Adrenal gland (tissue), 5 donors: ENCODE data around the gene NUP43.

Experiments used
- CTCF ChIP-seq, 6 experiments: fragments of 450-650 bp in 4 of 6; fragments of 200-600 bp in 2 of 6; sonication (generic) in 1 of 6; IDR thresholded peaks; 1 replicate in 5 of 6; 2 replicates in 1 of 6; pipeline versions ENCODE4 v1.5.1 to v1.8.0; 2016 to 2021; ENCODE audit warnings: antibody characterized with exemption in 6 of 6, mild to moderate bottlenecking in 2 of 6, moderate library complexity in 1 of 6
- POLR2A ChIP-seq, 2 donors: fragments of 450-650 bp; IDR thresholded peaks; one replicate each; pipeline ENCODE4 v1.6.1; 2017; ENCODE audit warnings: antibody characterized with exemption in 2 of 2, mild to moderate bottlenecking in 2 of 2, moderate library complexity in 1 of 2
- donor health status: DM: no; HTN: no; CAD: no.

DNA sequence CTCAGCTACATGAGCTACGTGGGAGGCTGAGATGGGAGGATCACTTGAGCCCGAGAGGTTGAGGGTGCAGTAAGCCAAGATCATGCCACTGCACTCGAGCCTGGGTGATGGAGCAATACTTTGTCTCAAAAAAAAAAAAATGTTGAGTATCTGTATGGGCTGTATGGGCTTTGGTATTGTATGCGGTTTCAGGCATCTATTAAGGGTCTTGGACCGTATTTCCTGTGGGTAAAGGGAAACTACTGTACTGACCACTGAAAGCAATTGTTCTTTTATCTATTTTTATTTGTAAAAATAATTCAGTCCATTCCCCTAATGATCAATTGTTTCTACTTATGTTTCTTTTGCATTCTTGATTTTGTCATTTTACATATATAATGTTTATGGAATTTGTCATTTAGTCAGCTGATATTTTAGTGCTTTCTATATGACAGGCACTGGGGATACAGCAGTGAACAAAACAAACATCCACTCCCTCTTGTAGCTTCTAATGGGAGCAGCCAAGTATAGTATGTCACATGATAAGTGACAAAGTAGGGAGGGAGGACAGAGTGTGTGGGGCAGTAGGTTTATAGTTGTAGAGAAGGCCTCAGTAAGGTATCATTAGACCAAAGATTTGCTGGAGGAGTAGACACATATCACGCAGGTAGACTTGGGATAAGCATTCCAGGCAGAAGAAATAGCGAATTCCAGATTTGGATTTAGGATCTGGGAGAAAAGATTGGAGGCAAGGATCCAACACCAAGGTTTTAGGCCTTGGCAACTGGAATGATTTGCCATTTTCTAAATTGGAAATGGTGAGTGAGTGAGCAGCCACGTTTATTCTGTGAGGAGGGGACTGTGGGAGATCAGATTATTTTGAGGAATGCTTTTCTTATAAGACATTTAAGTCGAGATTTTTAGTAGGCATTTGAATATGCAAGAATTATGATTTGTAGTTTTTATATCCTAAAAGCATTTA is 9.3 kb upstream of the NUP43 start:
- no peak for TF ChIP-seq CTCF (IDR thresholded peaks at IDR 0.05)
- TF ChIP-seq POLR2A (IDR thresholded peaks at IDR 0.05) = no peak
